Astrocyte of the cerebellum (primary cell): ENCODE data around the gene ST14.

Experiments
- DNase-seq: peaks from one replicate; pipeline ENCODE4 v3.0.0-alpha.2; 2011; ENCODE audit warnings: low read depth
- H3K4me3 ChIP-seq: 2 replicates; pipeline ENCODE4 v1.5.1; 2011; ENCODE audit warnings: mild to moderate bottlenecking, low read depth, low read length, moderate library complexity
- in situ Hi-C: cut with HindIII; loops from 2 replicates; pipeline ENCODE4 v1.10.0; 2017; ENCODE audit warnings: low sequenced_read_pairs
- TF ChIP-seq, protein P1 (sequence below): IDR thresholded peaks from 2 replicates; pipeline ENCODE4 v1.5.1; 2012; ENCODE audit warnings: low read length, low read depth, moderate library complexity, mild to moderate bottlenecking; ENCODE audit errors: missing control alignments

Gene ST14

DNA sequence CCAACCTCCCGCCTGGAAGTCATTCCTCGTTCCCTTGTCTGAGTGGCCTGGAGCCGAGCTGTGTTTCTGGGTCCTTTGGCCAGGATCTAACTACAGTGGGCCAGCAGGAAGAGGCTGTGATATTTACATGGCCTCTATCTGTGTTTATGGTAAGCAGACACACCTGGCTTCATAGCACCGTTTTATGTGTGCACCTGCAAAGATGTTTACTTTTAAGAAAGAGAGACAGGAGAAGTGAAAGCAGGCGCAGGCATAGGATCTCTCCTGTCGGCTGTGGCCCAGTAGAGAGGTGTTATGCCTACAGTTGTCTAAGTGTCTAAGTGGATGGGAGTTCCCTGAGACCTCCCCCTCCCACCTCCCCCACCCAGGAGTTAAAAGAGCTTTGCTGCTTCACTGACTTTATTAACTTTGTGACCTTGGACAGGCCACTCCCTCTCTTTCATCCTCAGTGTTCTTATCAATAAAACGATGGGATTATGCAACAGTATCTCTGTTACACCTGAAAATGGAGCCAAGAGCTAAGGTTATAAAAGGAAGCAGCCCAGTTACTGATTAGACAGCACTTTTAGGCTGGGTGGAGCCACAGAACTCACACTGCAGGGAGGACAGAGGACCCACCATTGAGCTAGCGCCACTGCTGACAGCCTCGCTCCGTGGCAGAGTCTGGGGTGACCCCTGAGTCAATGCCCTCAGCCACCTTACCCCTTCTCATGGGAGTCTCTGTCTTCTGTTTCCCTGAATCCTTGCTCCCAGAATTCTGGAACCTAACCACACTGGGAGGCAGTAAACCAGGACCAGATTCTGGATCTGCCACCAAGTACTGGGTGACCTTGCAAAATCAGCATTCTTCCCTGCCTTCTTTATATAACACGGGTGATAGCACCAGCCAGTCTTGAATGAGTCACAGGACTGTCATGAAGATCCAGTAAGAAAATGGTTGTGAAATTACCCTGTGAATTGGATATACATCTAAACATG lies 22.0 kb downstream of the ST14 start:
- in situ Hi-C loops: no loop called here
- H3K4me3 ChIP-seq: no peak overlapping the region
- DNase-seq: no peak
- TF ChIP-seq, protein P1, sequence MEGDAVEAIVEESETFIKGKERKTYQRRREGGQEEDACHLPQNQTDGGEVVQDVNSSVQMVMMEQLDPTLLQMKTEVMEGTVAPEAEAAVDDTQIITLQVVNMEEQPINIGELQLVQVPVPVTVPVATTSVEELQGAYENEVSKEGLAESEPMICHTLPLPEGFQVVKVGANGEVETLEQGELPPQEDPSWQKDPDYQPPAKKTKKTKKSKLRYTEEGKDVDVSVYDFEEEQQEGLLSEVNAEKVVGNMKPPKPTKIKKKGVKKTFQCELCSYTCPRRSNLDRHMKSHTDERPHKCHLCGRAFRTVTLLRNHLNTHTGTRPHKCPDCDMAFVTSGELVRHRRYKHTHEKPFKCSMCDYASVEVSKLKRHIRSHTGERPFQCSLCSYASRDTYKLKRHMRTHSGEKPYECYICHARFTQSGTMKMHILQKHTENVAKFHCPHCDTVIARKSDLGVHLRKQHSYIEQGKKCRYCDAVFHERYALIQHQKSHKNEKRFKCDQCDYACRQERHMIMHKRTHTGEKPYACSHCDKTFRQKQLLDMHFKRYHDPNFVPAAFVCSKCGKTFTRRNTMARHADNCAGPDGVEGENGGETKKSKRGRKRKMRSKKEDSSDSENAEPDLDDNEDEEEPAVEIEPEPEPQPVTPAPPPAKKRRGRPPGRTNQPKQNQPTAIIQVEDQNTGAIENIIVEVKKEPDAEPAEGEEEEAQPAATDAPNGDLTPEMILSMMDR: no peak

- TF ChIP-seq, protein P1: no peak
- no peak for DNase-seq
- in situ Hi-C loops: no loop called here
- no peak overlapping the region for H3K4me3 ChIP-seq
Measured at GRCh38 chr11:130183878-130184610, 24.5 kb downstream of the ST14 start.

DNA sequence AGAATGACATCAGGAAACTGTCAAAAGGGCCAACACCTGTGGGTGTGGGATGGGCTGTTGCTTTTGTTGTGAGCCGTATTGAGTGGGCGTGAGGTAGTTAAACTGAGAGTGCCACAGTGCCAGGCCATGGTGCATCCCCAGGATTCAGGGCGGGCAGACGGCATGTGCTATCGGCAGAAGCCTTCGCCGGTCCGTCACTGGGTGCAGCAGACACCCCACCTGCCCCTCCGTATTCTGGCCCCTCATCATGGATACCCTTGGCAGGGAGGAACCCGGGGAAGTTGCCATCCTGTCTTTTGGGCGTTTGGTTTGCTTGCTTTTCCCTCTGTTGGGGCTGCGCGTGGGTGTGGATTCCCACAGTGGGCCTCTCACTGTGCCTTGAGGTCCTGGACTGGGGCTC lies 27.5 kb downstream of the ST14 start:
- in situ Hi-C loops: no loop called here
- no peak for DNase-seq
- TF ChIP-seq, protein P1: no peak
- no peak overlapping the region for H3K4me3 ChIP-seq

DNA sequence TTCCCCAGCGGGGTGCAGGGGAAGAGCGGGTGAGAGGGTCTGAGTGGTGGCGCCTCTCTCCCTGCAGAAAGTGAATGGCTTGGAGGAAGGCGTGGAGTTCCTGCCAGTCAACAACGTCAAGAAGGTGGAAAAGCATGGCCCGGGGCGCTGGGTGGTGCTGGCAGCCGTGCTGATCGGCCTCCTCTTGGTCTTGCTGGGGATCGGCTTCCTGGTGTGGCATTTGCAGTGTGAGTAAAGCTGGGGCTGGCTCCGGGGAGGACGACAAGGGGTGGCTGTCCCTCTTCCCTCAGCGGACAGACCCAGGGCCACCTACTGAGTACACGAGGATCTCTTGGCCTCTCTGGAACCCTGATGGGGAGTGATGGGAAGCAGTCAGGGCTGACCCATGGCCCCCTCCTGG lies 28.5 kb downstream of the ST14 start:
- no peak for DNase-seq
- TF ChIP-seq, protein P1: no peak
- no peak overlapping the region for H3K4me3 ChIP-seq
- in situ Hi-C loops: no loop called here

DNA sequence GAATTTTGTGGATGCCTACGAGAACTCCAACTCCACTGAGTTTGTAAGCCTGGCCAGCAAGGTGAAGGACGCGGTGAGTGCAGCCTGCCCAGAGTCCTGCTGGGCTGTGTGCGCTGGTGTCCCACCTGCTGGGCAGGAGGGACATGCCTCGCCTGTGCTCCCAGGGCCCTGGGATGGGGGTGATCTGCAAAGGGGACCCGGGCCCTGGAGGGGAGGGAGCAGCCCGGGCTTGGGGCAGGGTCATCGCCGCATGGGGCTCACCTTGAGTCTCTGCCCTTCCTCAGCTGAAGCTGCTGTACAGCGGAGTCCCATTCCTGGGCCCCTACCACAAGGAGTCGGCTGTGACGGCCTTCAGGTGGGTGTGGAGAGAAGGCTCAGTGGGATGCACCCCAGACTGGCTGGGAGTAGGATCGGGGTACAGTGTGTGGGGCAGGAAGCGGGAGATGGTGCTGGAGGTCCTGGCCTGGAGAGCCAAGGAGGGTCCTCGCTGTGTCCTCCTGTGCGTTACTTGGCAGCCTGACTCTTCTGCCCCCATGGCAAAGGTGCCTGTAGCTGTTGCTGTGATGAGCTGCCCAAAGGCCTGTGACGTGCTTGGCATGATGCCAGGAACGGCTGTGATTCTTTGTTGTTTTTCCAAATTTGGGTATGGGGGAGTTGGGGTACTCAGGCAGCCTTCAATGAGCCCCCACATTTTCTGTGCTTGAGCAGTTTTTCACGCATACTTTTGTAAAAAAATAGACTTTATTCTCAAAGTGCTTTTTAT lies 29.2 kb downstream of the ST14 start:
- H3K4me3 ChIP-seq: no peak overlapping the region
- DNase-seq: no peak
- in situ Hi-C loops: no loop called here
- TF ChIP-seq, protein P1: no peak
